Esophagus muscularis mucosa (tissue), 3 donors: ENCODE measurements around the gene SMIM7.

Experiments used
- POLR2AphosphoS5 ChIP-seq, 2 donors: sonication (generic); formaldehyde crosslinking; IDR thresholded peaks; one replicate each; pipeline ENCODE4 v1.6.1; 2017; ENCODE audit warnings: antibody characterized with exemption in 2 of 2
- TF ChIP-seq, protein P1 (sequence below), 3 experiments: fragments of 200-600 bp in 2 of 3; fragments of 450-650 bp in 1 of 3; sonication (generic) in 2 of 3; IDR thresholded peaks; one replicate each; pipeline ENCODE4 v1.5.1; 2017 to 2019; ENCODE audit warnings: antibody characterized with exemption in 3 of 3, mild to moderate bottlenecking in 2 of 3, moderate library complexity in 1 of 3

- TF ChIP-seq, protein P1, sequence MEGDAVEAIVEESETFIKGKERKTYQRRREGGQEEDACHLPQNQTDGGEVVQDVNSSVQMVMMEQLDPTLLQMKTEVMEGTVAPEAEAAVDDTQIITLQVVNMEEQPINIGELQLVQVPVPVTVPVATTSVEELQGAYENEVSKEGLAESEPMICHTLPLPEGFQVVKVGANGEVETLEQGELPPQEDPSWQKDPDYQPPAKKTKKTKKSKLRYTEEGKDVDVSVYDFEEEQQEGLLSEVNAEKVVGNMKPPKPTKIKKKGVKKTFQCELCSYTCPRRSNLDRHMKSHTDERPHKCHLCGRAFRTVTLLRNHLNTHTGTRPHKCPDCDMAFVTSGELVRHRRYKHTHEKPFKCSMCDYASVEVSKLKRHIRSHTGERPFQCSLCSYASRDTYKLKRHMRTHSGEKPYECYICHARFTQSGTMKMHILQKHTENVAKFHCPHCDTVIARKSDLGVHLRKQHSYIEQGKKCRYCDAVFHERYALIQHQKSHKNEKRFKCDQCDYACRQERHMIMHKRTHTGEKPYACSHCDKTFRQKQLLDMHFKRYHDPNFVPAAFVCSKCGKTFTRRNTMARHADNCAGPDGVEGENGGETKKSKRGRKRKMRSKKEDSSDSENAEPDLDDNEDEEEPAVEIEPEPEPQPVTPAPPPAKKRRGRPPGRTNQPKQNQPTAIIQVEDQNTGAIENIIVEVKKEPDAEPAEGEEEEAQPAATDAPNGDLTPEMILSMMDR (IDR thresholded peaks at IDR 0.05): no peak
- no peak for TF ChIP-seq POLR2AphosphoS5 (IDR thresholded peaks at IDR 0.05)
These were observed 5.8 kb downstream of the SMIM7 start for GRCh38 chr19:16654140-16654539.
